Esophagus (tissue), 2 donors: ENCODE results near the gene APPL2. TPM values are rescaled to one million over a fixed set of nuclear protein-coding genes. Genes with fewer than 3 reads are reported as not detected.

Experiments
- H3K27ac ChIP-seq, 2 donors: one replicate each; pipeline ENCODE4 v1.5.1; 2013; ENCODE audit warnings: low read depth in 2 of 2, mild to moderate bottlenecking in 2 of 2, inconsistent platforms in 1 of 2, low read length in 1 of 2, moderate library complexity in 1 of 2
- H3K27me3 ChIP-seq, 2 donors: one replicate each; pipeline ENCODE4 v1.6.1; 2013; ENCODE audit warnings: low read length in 2 of 2, control low read depth in 1 of 2, mild to moderate bottlenecking in 1 of 2; ENCODE audit not compliant: insufficient read depth in 2 of 2, control insufficient read depth in 1 of 2
- H3K36me3 ChIP-seq, 2 donors: one replicate each; pipeline ENCODE4 v1.6.1; 2013; ENCODE audit warnings: low read length in 1 of 2; ENCODE audit not compliant: control insufficient read depth in 2 of 2, insufficient read depth in 2 of 2
- H3K4me1 ChIP-seq, 2 donors: one replicate each; pipeline ENCODE4 v1.6.1; 2013; ENCODE audit warnings: low read length in 1 of 2; ENCODE audit not compliant: control insufficient read depth in 2 of 2, insufficient read depth in 2 of 2
- H3K4me3 ChIP-seq, 2 donors: one replicate each; pipeline ENCODE4 v1.5.1; 2013; ENCODE audit warnings: low read length in 2 of 2, mild to moderate bottlenecking in 2 of 2, low read depth in 1 of 2, moderate library complexity in 1 of 2
- H3K9me3 ChIP-seq, 2 donors: one replicate each; pipeline ENCODE4 v1.6.1; 2013; ENCODE audit warnings: mild to moderate bottlenecking in 2 of 2, low read depth in 1 of 2, low read length in 1 of 2, moderate library complexity in 1 of 2; ENCODE audit not compliant: control insufficient read depth in 2 of 2, insufficient read depth in 1 of 2
- WGBS, 2 donors: extraction: QIAGEN DNeasy Blood & Tissue Kit; methylation state at CpG; one replicate each; pipeline ENCODE4 v1.1.7; 2013; 5-methylcytosine and 5-hydroxymethylcytosine counted together
- polyA plus RNA-seq, 2 donors: library from polyadenylated mRNA; stranded (reverse); fragments of 200-250 nt; gene quantifications; one replicate each; pipeline ENCODE4 v1.2.3, GENCODE V29; 2013
- donor health status: healthy with polysubstance abuse.
- donor health status: Bipolar disorder and iron deficiency.

The APPL2 gene
- polyA plus RNA-seq, 2 donors = 15.0 to 16.3 TPM

DNA sequence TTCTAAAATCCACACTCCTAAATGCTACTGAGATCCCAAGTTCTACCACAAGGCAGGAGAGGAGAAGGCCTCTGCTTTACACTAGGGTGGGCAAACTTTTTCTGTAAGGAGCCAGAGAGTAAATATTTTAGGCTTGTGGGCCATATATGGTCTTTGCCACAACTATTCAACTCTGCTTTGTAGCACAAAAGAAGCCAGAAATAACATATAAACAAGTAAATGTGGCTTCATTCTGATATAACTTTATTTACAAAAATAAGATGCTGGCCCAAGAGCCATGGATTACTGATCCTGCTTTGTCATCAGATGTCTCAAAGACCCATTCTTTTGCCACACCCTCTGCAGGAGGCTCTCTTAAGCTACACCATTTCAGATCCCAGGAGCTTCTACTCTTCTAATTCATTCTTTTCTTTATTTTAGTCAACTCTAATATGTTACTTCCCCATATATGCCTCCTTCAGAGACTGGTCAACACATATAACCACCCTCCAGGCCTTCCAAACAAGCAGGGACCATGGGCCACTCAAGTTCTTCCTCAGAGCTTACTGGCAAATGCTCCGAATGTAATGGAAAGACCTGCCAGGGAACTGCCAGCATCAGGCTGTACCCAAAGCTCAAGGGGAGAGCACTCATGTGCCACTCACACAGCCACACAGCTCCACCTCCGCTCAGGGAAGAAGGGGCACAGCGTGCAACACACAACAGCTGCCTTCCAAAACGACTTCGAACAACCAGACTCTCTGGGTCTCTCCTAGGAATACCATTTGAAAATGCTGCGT is 15.6 kb downstream of the APPL2 start:
- 83 to 91% methylated on average over 6 of the region's 6 CpGs for WGBS, 2 donors
- H3K27me3 ChIP-seq = no peaks in the 10 kb centered on the region
- H3K9me3 ChIP-seq = no peaks in the 10 kb centered on the region
- H3K27ac ChIP-seq = peak overlapping the region; percentile 14 to 37
- H3K4me3 ChIP-seq = no peak overlapping the region
- H3K36me3 ChIP-seq = peaks cover 3 to 15% of the 10 kb centered on the region in 2 donors
- peaks cover 0 to 5% of the 10 kb centered on the region in 2 donors for H3K4me1 ChIP-seq

- Histone ChIP-seq H3K4me3 (no peak overlapping the region), H3K9me3 (no peaks in the 10 kb centered on the region), H3K27ac (no peak overlapping the region), H3K27me3 (no peaks in the 10 kb centered on the region), H3K36me3 (peaks cover 3 to 15% of the 10 kb centered on the region in 2 donors), H3K4me1 (peaks cover 0 to 5% of the 10 kb centered on the region in 2 donors)
- 74 to 76% methylated on average over 4 of the region's 4 CpGs for WGBS, 2 donors
Measured at GRCh38 chr12:105219261-105220028, 16.5 kb downstream of the APPL2 start.

- H3K4me3 ChIP-seq = no peak overlapping the region
- no peaks in the 10 kb centered on the region for H3K27me3 ChIP-seq
- H3K9me3 ChIP-seq = no peaks in the 10 kb centered on the region
- H3K4me1 ChIP-seq = peaks cover 0 to 5% of the 10 kb centered on the region in 2 donors
- 63 to 67% methylated on average over 7 of the region's 7 CpGs for WGBS, 2 donors
- no peak overlapping the region for H3K27ac ChIP-seq
- H3K36me3 ChIP-seq = peaks cover 3 to 15% of the 10 kb centered on the region in 2 donors
Measured at GRCh38 chr12:105218434-105218833, 17.5 kb downstream of the APPL2 start.

DNA sequence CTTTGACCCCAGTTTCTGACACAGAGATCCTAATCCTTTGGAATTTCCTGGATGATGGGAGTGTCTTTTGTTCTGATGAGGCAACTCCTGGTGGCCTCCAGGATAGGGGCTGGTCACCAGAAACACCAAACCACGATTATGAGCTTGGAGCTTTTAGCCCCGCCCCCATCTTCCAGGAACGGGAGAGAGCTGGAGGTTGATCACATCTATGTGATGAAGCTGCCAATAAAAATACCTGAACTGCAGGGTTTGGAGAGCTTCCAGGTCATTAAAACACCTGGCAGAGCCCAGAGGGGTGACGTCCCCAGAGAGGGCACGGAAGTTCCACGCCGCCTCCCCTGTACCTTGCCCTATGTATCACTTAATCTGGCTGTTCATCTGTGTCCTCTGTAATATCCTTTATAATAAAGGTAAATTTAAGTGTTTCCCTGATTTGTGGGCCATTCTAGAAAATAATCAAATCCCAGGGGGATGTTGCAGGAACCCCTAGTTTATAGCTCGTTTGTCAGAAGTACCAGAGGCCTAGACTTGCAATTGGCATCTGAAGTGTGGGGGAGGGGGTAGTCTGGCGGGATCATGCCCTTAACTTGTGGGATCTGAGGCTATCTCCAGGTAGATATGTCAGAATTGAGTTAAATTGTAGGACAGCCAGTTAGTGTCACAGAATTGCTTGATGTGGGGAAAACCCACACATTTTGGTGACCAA is 21.2 kb downstream of the APPL2 start:
- Histone ChIP-seq H3K9me3 (no peaks in the 10 kb centered on the region), H3K4me3 (no peak overlapping the region), H3K27ac (no peak overlapping the region), H3K27me3 (no peaks in the 10 kb centered on the region), H3K36me3 (peaks cover 0 to 17% of the 10 kb centered on the region in 2 donors), H3K4me1 (no peaks in the 10 kb centered on the region)
- 58 to 69% methylated on average over 9 of the region's 9 CpGs for WGBS, 2 donors

DNA sequence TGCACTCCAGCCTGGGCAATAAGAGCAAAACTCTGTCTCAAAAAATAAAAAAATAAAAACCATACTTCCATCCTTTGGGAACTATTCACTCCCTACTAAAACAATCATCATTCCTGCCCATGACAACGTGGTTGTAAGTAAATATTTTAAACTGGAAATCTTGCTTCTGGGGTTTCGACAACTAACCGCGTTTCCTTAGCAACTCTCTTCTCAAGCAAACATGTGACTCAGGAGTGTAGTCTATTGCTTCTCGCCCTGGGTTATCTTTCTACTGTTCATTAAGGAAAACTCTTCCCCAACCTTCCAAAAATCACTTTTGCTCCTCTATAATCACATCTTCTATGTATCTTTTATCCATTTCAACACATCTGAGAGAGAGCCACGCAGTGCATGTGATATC is 21.8 kb downstream of the APPL2 start:
- no peaks in the 10 kb centered on the region for H3K4me1 ChIP-seq
- no peaks in the 10 kb centered on the region for H3K9me3 ChIP-seq
- WGBS, 2 donors = 82 to 83% methylated on average over 6 of the region's 6 CpGs
- no peak overlapping the region for H3K27ac ChIP-seq
- H3K27me3 ChIP-seq = no peaks in the 10 kb centered on the region
- no peak overlapping the region for H3K4me3 ChIP-seq
- H3K36me3 ChIP-seq = peaks cover 0 to 17% of the 10 kb centered on the region in 2 donors

GRCh38 chr12:105212438-105212837 is 23.5 kb downstream of the APPL2 start:
- 69 to 75% methylated on average over 6 of the region's 6 CpGs for WGBS, 2 donors
- no peaks in the 10 kb centered on the region for H3K9me3 ChIP-seq
- no peaks in the 10 kb centered on the region for H3K4me1 ChIP-seq
- peaks cover 0 to 17% of the 10 kb centered on the region in 2 donors for H3K36me3 ChIP-seq
- H3K27me3 ChIP-seq = no peaks in the 10 kb centered on the region
- no peak overlapping the region for H3K27ac ChIP-seq
- no peak overlapping the region for H3K4me3 ChIP-seq

GRCh38 chr12:105209091-105209490 is 26.9 kb downstream of the APPL2 start:
- 83 to 96% methylated on average over 3 of the region's 3 CpGs for WGBS, 2 donors
- H3K4me3 ChIP-seq = no peak overlapping the region
- H3K27ac ChIP-seq = no peak overlapping the region
- peaks cover 0 to 3% of the 10 kb centered on the region in 2 donors for H3K4me1 ChIP-seq
- no peaks in the 10 kb centered on the region for H3K27me3 ChIP-seq
- H3K36me3 ChIP-seq = peaks cover 14 to 32% of the 10 kb centered on the region in 2 donors
- no peaks in the 10 kb centered on the region for H3K9me3 ChIP-seq

DNA sequence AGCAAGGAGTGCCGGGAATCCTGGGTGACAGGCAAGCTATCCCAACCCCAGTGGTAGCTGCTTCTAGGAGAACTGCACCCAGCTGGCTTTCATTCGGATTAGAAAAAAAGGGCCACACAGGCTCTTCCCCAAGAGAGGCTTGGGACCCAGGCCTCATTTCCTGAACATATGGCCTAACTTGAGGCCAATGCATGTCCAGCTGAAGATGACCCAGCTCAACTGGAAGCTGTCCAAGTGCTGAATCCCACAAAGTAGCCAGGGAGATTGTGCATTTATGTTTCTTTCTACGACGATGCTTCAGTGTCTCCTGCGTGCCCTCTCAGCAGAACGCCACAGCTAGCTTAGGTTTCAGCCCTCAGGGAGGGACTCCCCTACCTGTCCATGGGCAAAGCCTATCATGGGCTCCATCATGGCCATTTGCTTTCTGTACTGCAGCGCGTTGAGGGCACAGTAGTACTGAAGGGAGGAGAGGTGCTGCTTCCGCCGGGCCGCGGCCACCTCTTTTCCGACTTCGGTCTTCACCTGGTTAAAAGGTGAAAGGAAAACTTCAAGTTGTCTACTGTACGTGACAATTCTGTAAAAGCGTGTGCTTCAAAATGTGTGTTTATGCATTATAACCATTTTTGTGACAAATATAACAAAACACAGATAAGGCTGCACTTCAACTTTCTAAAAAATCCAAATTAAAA is 29.1 kb downstream of the APPL2 start:
- Histone ChIP-seq H3K36me3 (peaks cover 18 to 32% of the 10 kb centered on the region in 2 donors), H3K27ac (no peak overlapping the region), H3K4me1 (peaks cover 0 to 3% of the 10 kb centered on the region in 2 donors), H3K4me3 (no peak overlapping the region), H3K9me3 (no peaks in the 10 kb centered on the region), H3K27me3 (no peaks in the 10 kb centered on the region)
- 92% methylated on average over 16 of the region's 16 CpGs for WGBS, 2 donors
